Right lobe of liver (tissue), 6 donors: ENCODE results near the gene PPP4C. TPM values are rescaled to one million over a fixed set of nuclear protein-coding genes. Genes with fewer than 3 reads are reported as not detected.

ENCODE experiments used
- ATAC-seq, 4 donors: fragments of 200-7000 bp; cut with Tn5 transposase; one replicate each; pipeline ENCODE4 v1.9.1; 2020; ENCODE audit warnings: mild to moderate bottlenecking in 4 of 4, moderate library complexity in 4 of 4
- DNase-seq, 3 donors: peaks; one replicate each; pipeline ENCODE4 v3.0.0-alpha.2; 2020
- H3K27ac ChIP-seq, 3 donors: fragments of 200-600 bp; one replicate each; pipeline ENCODE4 v1.8.0; 2022
- H3K27me3 ChIP-seq, 2 donors: fragments of 200-600 bp; one replicate each; pipeline ENCODE4 v1.8.0; 2022
- H3K36me3 ChIP-seq, 4 donors: fragments of 200-600 bp; sonication (generic) in 1 of 4; one replicate each; pipeline versions ENCODE4 v1.5.1 to v1.8.0; 2017 to 2022; ENCODE audit warnings: control low read depth in 1 of 4
- H3K4me1 ChIP-seq, 4 donors: fragments of 200-600 bp; sonication (generic) in 1 of 4; one replicate each; pipeline versions ENCODE4 v1.5.1 to v1.8.0; 2017 to 2022; ENCODE audit warnings: control low read depth in 1 of 4
- H3K4me3 ChIP-seq, 3 donors: fragments of 200-600 bp; one replicate each; pipeline ENCODE4 v1.8.0; 2022
- H3K9me3 ChIP-seq, 4 donors: fragments of 200-600 bp; sonication (generic) in 1 of 4; one replicate each; pipeline versions ENCODE4 v1.5.1 to v1.8.0; 2017 to 2022; ENCODE audit warnings: control low read depth in 1 of 4
- POLR2A ChIP-seq: fragments of 450-650 bp; IDR thresholded peaks from one replicate; pipeline ENCODE4 v1.6.1; 2017; ENCODE audit warnings: antibody characterized with exemption, mild to moderate bottlenecking
- WGBS: methylation state at CpG from one replicate; pipeline ENCODE4 v1.1.6; 2018; ENCODE audit warnings: low coverage, low lambda C conversion rate; ENCODE audit not compliant: insufficient coverage; ENCODE audit errors: missing lambda C conversion rate; 5-methylcytosine and 5-hydroxymethylcytosine counted together
- intact Hi-C, 2 donors: fragments of 100-400 bp; cut with DNase I; formaldehyde crosslinking; loops; one replicate each; pipeline versions ENCODE4 v1.11.2 to v1.14.1; 2022
- total RNA-seq, 6 experiments: library from RNA; depleted of rRNA in 2 of 6; stranded (reverse); fragments of >200 nt in 2 of 6; fragmentation: NEBNext Ultra II Directional in 3 of 6; extraction: Animal tissue kit (Norgen Biotek cat#: 25700) in 3 of 6; gene quantifications; one replicate each; pipeline versions ENCODE4 v1.1.0 to v1.2.4, GENCODE V29; 2016 to 2023
- TF ChIP-seq, protein P1 (sequence below), 4 donors: fragments of 200-600 bp in 3 of 4; fragments of 450-650 bp in 1 of 4; IDR thresholded peaks; one replicate each; pipeline versions ENCODE4 v1.5.1 to v1.8.0; 2016 to 2022; ENCODE audit warnings: antibody characterized with exemption in 4 of 4, mild to moderate bottlenecking in 2 of 4
- donor health status: DM: no; HTN: yes; CAD: no.
- donor health status: DM: no; HTN: no; CAD: no.
- donor health status: DM: no; HTN: no; CAD: no.
- donor health status: DM: no; HTN: yes; CAD: no.
- donor health status: DM: no; HTN: yes; CAD: no.

PPP4C gene
- total RNA-seq, 6 experiments from 2014 or later = 43.1 to 59.7 (median 47.0) TPM

GRCh38 chr16:30046588-30046987 is 29.2 kb upstream of the PPP4C start:
- DNase-seq (no peak), ATAC-seq (no peak)
- Histone ChIP-seq H3K36me3 (no peaks in the 10 kb centered on the region), H3K4me1 (no peaks in the 10 kb centered on the region), H3K27ac (no peak overlapping the region), H3K9me3 (no peaks in the 10 kb centered on the region), H3K27me3 (no peaks in the 10 kb centered on the region), H3K4me3 (no peak overlapping the region)
- intact Hi-C loops = no loop called here
- WGBS = 100% methylated on average over 1 of the region's 1 CpG
- TF ChIP-seq, protein P1, sequence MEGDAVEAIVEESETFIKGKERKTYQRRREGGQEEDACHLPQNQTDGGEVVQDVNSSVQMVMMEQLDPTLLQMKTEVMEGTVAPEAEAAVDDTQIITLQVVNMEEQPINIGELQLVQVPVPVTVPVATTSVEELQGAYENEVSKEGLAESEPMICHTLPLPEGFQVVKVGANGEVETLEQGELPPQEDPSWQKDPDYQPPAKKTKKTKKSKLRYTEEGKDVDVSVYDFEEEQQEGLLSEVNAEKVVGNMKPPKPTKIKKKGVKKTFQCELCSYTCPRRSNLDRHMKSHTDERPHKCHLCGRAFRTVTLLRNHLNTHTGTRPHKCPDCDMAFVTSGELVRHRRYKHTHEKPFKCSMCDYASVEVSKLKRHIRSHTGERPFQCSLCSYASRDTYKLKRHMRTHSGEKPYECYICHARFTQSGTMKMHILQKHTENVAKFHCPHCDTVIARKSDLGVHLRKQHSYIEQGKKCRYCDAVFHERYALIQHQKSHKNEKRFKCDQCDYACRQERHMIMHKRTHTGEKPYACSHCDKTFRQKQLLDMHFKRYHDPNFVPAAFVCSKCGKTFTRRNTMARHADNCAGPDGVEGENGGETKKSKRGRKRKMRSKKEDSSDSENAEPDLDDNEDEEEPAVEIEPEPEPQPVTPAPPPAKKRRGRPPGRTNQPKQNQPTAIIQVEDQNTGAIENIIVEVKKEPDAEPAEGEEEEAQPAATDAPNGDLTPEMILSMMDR (IDR thresholded peaks at IDR 0.05) = no peak
- no peak for TF ChIP-seq POLR2A

GRCh38 chr16:30049871-30050270 is 25.9 kb upstream of the PPP4C start:
- WGBS = 93% methylated on average over 5 of the region's 8 CpGs
- Histone ChIP-seq H3K27me3 (no peaks in the 10 kb centered on the region), H3K27ac (no peak overlapping the region), H3K4me3 (no peak overlapping the region), H3K36me3 (no peaks in the 10 kb centered on the region), H3K4me1 (peaks cover 0 to 4% (median 0%) of the 10 kb centered on the region in 4 donors), H3K9me3 (no peaks in the 10 kb centered on the region)
- intact Hi-C loops = no loop called here
- ATAC-seq (no peak), DNase-seq (no peak)
- no peak for TF ChIP-seq POLR2A
- TF ChIP-seq, protein P1 (IDR thresholded peaks at IDR 0.05) = no peak

DNA sequence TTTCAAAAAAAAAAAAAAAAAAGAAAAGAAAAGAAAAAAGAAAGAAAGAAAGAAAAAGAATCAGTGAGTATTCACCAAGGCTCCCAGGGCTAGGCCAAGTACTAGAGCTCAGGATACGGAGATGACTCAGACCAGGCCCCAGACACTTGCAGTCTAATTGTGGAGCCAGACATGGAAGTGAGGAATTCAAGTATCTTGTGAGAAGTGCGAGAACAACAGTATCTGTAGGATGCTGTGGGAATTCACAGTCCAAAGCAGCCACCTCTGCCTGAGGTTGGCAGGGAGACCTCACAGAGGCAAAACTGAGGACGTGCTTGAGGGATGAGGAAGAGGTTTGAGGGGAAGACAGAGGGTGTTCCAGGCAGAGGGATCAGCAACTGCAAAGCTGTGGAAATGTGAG is 24.3 kb upstream of the PPP4C start:
- Histone ChIP-seq H3K9me3 (no peaks in the 10 kb centered on the region), H3K27ac (no peak overlapping the region), H3K36me3 (no peaks in the 10 kb centered on the region), H3K4me1 (peaks cover 0 to 4% (median 0%) of the 10 kb centered on the region in 4 donors), H3K4me3 (no peak overlapping the region), H3K27me3 (no peaks in the 10 kb centered on the region)
- DNase-seq = no peak
- intact Hi-C loops = no loop called here
- no peak for ATAC-seq
- TF ChIP-seq, protein P1 (IDR thresholded peaks at IDR 0.05) = no peak
- TF ChIP-seq POLR2A = no peak
- 83% methylated on average over 2 of the region's 3 CpGs for WGBS

DNA sequence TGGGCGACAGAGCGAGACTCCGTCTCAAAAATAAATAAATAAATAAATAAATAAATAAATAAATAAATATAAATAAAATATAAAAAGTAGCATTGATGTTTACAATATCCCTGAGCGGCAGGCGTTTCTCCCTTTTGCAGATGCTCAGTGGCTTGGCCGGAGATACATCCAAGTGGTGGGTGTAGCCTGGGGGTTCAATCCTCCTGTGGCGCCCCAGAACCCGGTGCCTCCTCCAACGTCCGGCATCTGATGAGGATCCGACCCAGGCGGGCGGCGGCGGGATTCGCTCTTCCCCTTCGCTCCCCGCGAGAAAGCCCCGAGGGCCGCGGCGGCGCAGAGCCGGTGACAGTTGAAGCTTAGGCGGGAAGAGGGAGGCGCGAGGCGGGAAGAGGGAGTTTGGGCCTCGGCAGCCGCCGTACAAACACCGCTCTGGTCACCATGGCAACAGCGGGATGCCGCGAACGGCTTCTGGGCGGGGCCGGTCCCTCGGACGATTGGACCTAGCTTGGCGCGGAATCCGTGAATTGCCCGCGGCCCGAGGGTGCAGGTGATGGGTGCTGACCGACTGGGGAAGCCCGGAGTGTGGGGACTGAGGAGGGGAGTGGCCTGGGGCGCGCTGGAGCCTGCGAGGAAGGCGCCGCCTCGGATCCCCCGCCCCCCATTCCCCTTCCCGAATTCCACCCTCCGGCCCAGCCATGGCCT is 23.0 kb upstream of the PPP4C start:
- intact Hi-C loops = no loop called here
- ATAC-seq (peak; percentile 91 to 99 (median 96)), DNase-seq (peak; percentile 94 to 96 (median 95))
- TF ChIP-seq, protein P1 (IDR thresholded peaks at IDR 0.05) = no peak
- TF ChIP-seq POLR2A = no peak
- Histone ChIP-seq H3K4me1 (peaks cover 0 to 4% (median 0%) of the 10 kb centered on the region in 4 donors), H3K4me3 (peak overlapping the region; percentile 66 to 74 (median 69)), H3K27me3 (no peaks in the 10 kb centered on the region), H3K36me3 (no peaks in the 10 kb centered on the region), H3K9me3 (no peaks in the 10 kb centered on the region), H3K27ac (peak overlapping the region in 1 of 3 donors; percentile 40)
- 8% methylated on average over 21 of the region's 58 CpGs for WGBS
